PFSK-1 (cell line): Measurements from ENCODE around the gene APBB2.

Source experiments
- REST ChIP-seq, 2 experiments: IDR thresholded peaks; 2 replicates each; pipeline versions ENCODE4 v1.6.1 to v1.8.0; 2011 to 2012; ENCODE audit warnings: low read depth in 2 of 2, low read length in 2 of 2, control low read depth in 1 of 2, inconsistent platforms in 1 of 2, mild to moderate bottlenecking in 1 of 2, moderate library complexity in 1 of 2; ENCODE audit not compliant: insufficient read depth in 1 of 2
- SIN3A ChIP-seq: IDR thresholded peaks from 2 replicates; pipeline ENCODE4 v1.6.1; 2012; ENCODE audit warnings: mild to moderate bottlenecking, low read length, moderate library complexity, borderline replicate concordance; ENCODE audit not compliant: insufficient read depth
- TAF1 ChIP-seq: IDR thresholded peaks from 2 replicates; pipeline ENCODE4 v1.6.1; 2012; ENCODE audit warnings: low read length, control low read depth, borderline replicate concordance; ENCODE audit not compliant: insufficient read depth

- no peak for TF ChIP-seq REST (IDR thresholded peaks at IDR 0.05; ENCODE audit: insufficient read depth in 1 of 2, low read depth in 2 of 2, low read length in 2 of 2)
- TF ChIP-seq SIN3A = no peak
- TF ChIP-seq TAF1 = no peak
Measured at GRCh38 chr4:41262198-41262597, 47.9 kb upstream of the APBB2 start.
